GM21737 (cell line): ENCODE measurements around the gene ZNF568.

Source experiments
- ATAC-seq: cut with Tn5 transposase; IDR thresholded peaks from one replicate; pipeline ENCODE4 v1.9.1; 2021; ENCODE audit warnings: mild to moderate bottlenecking, moderate library complexity; ENCODE audit not compliant: unreplicated experiment

Gene ZNF568

DNA sequence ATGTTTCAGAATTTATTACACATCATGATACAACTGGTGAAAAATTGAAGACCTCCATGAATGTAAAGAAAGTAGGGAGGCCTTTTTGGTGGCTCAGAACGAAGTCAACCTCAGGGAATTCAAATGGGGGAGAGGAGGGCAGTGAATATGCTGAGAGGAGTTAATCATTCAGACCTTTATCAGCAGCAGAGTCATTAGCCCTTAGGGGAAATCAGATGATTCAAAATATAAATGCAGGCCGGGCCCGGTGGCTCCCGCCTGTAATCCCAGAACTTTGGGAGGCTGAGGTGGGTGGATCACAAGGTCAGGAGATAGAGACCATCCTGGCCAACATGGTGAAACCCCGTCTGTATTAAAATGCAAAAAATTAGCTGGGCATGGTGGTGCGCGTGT lies 81.7 kb downstream of the ZNF568 start:
- no peak for ATAC-seq

DNA sequence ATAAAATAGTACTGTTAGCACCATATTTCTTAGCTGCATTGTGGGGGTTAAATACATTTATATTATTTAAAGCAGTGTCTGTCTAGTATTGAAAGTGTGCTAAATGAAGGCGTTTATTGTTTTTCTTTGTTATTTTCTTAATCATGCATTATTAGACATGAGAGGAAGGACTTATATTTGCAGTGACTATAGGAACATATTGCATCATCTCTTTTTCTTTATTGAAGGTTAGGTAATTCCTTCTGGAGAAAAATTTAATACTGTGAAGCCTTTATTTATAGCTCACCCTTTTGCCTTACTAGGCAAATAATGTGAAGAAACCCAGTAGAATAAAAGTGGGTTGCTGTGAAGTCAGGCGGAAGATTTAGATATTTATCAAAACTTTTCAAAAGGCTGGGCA lies 83.2 kb downstream of the ZNF568 start:
- no peak for ATAC-seq

DNA sequence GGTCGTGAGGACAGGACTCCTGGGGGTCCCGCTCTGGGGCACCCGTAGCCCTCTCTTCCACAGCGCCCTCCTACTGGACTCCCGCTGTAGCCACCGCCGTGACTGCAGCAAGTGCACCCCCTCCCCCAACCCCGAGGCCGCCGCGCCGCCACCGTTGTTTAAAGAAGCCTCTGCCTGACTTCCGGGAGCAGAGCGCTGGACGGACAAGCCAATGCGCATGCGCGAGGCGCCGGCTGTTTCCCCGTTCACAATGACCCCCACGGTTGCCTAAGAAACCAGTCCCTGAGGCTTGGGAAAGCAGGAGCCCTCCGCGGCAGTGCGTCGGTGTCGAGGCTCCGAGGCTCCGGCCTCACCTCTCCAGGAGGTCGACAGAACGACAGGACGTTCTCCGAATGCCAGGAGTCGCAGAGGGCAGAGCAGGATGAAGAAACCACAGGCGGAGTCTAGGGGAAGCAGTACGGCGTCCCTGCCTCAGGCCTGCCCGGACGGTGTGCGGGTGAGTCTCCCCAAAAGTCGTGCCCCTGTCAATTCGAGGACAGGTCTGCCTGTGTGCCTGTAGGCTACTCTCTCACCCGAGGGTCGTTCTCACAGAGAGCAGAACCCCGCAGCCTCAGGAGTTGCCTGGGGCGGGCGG lies 91.6 kb downstream of the ZNF568 start:
- ATAC-seq = no peak

DNA sequence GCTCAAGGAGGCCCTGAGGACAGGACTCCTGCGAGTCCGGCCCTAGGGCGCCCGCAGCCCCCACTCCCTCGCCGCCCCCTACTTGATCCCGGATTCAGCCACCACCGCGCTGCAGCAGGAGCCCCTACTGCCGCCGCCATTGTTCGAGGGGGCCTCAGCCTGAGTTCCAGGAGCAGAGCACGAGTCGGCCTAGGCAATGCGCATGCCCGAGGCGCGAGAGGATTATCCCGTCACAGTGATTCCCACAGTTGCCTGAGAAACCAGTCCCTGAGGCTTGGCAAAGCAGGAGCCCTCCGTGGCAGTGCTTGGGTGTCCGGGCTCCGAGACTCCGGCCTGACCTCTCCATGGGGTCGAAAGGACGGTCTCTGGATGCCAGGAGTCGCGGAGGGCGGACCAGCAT lies 93.7 kb downstream of the ZNF568 start:
- no peak for ATAC-seq

DNA sequence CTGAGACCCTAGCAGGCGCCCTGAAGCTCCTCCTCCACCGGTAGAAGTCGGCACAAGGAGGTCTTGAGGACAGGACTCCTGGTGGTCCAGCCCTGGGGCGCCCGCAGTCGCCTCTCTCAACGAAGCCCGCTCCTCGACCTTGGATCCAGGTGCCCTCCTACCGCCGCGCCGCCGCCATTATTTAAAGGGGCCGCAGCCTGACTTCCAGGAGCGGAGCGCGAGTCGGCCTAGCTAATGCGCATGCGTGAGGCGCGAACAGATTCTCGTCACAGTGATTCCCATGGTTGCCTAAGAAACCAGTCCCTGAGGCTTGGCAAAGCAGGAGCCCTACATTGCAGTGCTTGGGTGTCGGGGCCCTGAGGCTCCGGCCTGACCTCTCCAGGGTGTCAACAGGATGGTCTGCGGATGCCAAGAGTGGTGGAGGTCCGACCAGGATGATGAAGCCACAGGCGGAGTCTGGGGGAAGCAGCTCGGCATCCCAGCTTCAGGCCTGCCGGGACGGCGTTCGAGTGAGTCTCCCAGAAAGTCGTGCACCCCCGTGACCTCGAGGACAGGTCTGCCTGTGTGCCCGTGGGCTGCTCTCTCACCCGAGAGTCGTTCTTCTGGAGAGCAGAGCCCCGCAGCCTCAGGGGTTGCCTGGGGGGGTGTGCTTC lies 96.1 kb downstream of the ZNF568 start:
- no peak for ATAC-seq

DNA sequence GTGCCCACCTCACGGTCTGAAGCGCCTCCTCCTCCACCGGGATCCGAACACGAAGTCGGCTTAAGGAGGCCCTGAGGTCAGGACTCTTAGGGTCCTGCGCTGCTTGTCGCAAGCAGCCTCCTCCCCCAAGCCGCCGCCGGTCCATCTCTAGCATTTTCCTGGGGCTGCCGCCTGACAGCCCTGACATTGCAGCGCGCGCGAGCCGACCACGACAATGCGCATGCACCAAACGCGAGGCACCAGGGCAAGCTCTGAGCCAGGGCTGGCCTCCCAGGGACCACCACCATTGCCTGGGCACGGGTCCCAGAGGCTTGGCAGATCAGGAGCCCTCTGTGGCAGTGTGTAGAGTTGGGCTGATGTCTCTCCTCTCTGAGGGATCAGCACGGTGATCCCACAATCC lies 98.3 kb downstream of the ZNF568 start:
- no peak for ATAC-seq

DNA sequence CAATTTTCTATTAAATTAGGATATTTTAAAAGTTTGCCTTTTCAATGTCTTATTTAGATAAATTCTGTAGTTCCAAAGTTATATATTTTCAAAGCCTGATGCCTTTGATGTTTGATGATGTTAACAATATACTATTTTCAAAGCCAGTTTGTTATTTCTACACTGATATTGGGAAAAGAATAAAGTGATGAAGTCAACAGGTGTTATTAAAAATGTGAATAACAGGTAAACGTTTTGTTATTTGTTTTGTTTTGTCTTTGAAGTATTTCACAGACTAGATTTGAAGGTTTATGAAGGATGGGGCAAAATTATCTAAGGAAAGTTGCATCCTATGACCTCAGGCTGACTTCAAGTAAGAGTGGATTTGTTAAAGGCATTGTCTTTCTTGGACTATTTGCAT lies 129.0 kb downstream of the ZNF568 start:
- ATAC-seq = no peak
